GM12873 (cell line): ENCODE data around the gene ANTXR2.

Experiments used
- TF ChIP-seq, protein P1 (sequence below): IDR thresholded peaks from 2 replicates; pipeline ENCODE4 v1.5.1; 2012; ENCODE audit warnings: low read depth, mild to moderate bottlenecking, moderate library complexity, low read length, control low read depth; ENCODE audit not compliant: insufficient read depth; ENCODE audit errors: missing control alignments

The ANTXR2 gene

DNA sequence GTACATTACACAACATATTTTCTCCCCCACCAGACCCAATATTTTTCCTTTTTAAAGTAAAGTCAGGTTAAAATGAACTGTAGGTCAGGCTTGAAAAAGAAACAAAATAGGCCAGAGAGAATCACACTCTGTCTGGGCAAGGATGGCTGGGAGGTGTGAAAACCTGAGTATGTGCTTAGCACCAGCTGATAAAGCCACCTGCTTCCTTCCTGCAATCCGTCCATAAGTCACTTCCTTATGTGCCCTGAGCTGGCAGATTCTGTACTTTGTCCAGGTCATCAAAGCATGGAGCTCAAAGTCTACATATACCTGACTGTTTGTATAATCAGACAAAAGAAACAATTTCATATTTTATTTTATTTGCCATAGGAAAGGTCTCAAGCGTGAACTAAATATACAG, 37.7 kb downstream of the ANTXR2 start:
- TF ChIP-seq, protein P1, sequence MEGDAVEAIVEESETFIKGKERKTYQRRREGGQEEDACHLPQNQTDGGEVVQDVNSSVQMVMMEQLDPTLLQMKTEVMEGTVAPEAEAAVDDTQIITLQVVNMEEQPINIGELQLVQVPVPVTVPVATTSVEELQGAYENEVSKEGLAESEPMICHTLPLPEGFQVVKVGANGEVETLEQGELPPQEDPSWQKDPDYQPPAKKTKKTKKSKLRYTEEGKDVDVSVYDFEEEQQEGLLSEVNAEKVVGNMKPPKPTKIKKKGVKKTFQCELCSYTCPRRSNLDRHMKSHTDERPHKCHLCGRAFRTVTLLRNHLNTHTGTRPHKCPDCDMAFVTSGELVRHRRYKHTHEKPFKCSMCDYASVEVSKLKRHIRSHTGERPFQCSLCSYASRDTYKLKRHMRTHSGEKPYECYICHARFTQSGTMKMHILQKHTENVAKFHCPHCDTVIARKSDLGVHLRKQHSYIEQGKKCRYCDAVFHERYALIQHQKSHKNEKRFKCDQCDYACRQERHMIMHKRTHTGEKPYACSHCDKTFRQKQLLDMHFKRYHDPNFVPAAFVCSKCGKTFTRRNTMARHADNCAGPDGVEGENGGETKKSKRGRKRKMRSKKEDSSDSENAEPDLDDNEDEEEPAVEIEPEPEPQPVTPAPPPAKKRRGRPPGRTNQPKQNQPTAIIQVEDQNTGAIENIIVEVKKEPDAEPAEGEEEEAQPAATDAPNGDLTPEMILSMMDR: no peak

GRCh38 chr4:80033581-80033980, 39.4 kb downstream of the ANTXR2 start:
- TF ChIP-seq, protein P1: no peak

GRCh38 chr4:80029364-80029763, 43.7 kb downstream of the ANTXR2 start:
- TF ChIP-seq, protein P1: no peak

- TF ChIP-seq, protein P1: no peak
These were observed 45.4 kb downstream of the ANTXR2 start for GRCh38 chr4:80027611-80028010.

GRCh38 chr4:80026100-80026499, 46.9 kb downstream of the ANTXR2 start:
- TF ChIP-seq, protein P1: peak; percentile 18

GRCh38 chr4:80024335-80024734, 48.7 kb downstream of the ANTXR2 start:
- TF ChIP-seq, protein P1: no peak

GRCh38 chr4:80022282-80022681, 50.7 kb downstream of the ANTXR2 start:
- TF ChIP-seq, protein P1: no peak
